Medulla oblongata (tissue), 1 donor: ENCODE data around the gene RPS19BP1.
A peak's percentile ranks its signal among the peaks of the same experiment; 100 is the strongest.

ENCODE experiments used
- DNase-seq: peaks from one replicate; pipeline ENCODE4 v3.0.0-alpha.2; 2015; ENCODE audit errors: extremely low spot score

RPS19BP1 gene

DNA sequence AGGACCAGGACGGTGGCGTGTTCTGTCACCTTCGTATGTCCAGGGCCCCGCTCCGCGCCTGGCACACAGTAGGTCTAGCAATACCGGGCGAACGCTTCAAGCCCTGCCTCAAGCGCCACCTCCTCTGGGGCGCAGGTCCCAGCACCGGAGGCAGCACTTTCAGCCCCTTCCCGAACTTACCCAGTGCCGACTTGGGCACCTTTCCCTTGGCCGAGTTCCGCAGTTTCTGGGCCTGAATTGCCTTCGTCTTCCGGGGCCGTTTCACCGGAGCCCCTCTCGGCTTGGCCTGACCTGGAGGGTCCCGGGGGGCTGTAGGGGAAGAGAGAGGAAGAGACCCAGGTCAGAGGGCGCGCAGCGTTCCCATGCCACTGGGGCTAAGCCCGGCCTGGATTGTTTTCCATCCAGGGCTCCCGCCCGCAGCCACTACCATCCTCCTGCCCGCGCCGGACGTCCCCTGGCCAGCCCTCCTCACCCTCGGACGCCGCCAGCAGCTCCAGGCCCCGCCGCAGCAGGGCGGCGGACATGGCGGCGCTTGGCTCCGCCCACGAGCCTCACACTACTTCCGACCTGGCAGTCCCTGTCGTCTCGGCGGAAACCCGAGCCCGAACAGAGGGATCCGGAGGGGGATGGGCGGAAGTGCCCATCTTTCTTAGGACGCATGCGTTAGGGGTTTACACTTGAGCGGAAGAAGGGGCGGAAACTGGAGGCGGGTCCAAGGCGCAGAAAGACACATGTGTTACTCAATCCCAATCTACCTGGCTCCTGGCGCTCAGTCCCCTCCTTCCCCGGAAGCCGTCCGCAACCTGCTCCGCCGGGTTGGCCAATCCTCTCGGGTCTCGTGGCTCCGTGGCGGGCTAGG, at the start of gene RPS19BP1:
Gene RPS19BP1, minus strand, starts transcription at position 534 of the 859 bp plus-strand sequence. Its CDS starts 10 bp downstream, at position 524.
- DNase-seq, result peak; percentile 99

GRCh38 chr22:39581303-39581702, 48.8 kb upstream of the RPS19BP1 start:
- no peak for DNase-seq

- DNase-seq, result no peak
Observed at GRCh38 chr22:39580795-39581194, 48.2 kb upstream of the RPS19BP1 start.

DNA sequence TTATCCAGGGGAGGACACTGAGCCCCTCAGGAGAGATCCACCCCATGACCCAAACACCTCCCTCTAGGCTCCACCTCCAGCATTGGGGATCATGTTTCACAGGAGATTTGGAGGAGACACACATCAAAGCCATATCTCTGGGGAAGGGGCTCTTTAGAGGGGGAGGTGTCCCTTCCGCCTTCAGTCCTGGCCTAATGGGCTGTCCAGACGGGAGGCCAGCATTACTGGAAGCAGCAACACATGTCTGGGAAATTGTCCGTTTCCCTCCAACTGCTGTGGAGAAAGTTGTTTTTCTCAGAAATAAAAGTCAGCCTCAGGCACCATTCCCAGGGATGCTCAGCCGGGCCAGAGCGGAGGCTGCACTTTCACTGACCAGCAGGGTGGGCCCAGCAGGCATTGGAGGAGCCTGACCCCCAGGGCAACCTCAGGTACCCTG, 47.5 kb upstream of the RPS19BP1 start:
- no peak for DNase-seq

- DNase-seq, result no peak
Observed at GRCh38 chr22:39577900-39578299, 45.4 kb upstream of the RPS19BP1 start.

GRCh38 chr22:39577366-39577765, 44.8 kb upstream of the RPS19BP1 start:
- no peak for DNase-seq

DNA sequence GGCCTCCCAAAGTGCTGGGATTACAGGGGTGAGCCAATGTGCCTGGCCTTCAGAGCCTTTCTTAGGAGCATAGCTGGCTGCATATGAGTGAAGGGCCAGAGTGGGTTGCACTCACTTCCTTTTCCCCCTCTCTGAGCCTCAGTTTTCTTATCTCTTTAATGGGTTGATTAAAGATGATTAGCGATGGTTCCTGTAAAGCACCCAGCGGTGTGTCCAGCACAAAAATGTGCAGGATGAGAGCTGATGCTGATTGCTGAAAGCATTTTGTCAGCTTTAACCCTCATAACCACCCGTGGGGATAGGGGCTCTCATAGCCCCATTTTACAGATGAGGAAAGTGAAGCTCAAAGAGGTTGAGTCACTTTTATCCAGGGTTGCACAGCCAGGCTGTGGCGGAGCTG, 43.5 kb upstream of the RPS19BP1 start:
- no peak for DNase-seq

DNA sequence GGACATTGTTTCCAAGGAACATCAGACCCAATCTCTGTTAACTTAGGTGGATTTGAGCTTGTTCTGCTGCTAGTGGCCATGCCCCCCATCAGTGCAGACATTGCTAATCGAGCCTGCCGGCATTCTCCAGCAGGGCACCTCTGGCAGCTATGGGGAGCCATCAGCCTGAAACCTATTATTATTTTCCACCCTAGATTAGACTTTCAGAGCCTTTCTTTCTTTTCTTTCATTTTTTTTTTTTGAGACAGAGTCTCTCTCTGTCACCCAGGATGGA, 42.9 kb upstream of the RPS19BP1 start:
- no peak for DNase-seq

- DNase-seq, result no peak
Observed at GRCh38 chr22:39574779-39575551, 42.4 kb upstream of the RPS19BP1 start.

- DNase-seq, result no peak
Observed at GRCh38 chr22:39571538-39571937, 39.0 kb upstream of the RPS19BP1 start.

DNA sequence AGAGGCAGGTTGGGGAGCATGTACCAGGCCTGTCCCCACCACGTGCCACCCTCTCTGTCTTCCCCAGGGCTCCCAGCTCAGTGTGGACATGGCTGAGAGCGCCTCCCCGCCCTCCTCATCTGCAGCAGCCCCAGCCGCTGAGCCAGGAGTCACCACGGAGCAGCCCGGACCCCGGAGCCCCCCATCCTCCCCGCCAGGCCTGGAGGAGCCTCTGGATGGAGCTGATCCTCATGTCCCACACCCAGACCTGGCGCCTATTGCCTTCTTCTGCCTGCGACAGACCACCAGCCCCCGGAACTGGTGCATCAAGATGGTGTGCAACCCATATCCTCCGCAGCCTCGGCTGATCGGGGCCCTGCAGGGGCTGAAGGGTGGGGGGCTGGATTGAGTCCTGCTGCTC, 38.1 kb upstream of the RPS19BP1 start, which contains the start of gene CACNA1I:
Gene CACNA1I, plus strand, starts transcription at position 89 of the 400 bp plus-strand sequence. Its CDS starts 0 bp downstream, at position 89.
- no peak for DNase-seq

DNA sequence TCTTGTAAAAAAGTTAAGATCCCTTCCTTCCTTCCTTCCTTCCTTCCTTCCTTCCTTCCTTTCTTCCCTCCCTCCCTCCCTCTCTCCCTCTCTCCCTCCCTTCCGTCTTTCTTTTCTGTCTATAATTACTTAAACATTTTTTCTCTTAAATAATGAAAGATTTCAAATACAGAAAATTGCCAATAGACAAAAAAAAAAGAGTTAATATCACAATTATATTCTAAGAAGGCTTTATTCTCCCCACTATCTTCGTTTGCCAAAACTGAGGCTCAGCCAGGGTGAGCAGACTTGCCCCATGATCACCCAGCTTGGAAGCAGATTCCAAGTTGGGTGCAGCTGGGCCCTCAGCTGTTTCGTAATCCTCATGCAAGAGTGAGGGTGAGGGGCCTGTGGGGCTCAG, 37.7 kb upstream of the RPS19BP1 start:
- no peak for DNase-seq

DNA sequence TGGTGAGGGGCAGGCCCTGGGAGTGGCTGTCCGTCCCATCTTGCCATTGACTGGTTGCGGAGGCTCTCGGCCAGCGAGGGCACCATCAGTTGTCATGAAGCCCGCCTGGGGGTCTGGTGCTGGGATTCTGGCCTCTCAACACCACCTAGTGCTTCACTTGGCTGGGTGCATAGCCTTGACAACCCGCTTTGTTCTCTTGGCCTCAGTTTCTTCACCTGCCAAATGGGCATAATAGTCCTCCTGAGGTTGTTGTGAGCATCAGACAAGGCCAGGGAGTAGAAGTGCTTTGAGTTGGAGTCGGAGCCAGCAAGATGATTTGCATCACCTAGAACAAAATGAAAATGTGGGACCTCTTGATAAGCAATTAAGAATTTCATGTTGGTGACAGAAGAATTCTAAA, 36.5 kb upstream of the RPS19BP1 start:
- DNase-seq, result no peak

GRCh38 chr22:39568278-39568981, 35.9 kb upstream of the RPS19BP1 start:
- DNase-seq, result no peak

- no peak for DNase-seq
Observed at GRCh38 chr22:39567135-39567946, 34.8 kb upstream of the RPS19BP1 start.

GRCh38 chr22:39565414-39565944, 32.9 kb upstream of the RPS19BP1 start:
- DNase-seq, result no peak

DNA sequence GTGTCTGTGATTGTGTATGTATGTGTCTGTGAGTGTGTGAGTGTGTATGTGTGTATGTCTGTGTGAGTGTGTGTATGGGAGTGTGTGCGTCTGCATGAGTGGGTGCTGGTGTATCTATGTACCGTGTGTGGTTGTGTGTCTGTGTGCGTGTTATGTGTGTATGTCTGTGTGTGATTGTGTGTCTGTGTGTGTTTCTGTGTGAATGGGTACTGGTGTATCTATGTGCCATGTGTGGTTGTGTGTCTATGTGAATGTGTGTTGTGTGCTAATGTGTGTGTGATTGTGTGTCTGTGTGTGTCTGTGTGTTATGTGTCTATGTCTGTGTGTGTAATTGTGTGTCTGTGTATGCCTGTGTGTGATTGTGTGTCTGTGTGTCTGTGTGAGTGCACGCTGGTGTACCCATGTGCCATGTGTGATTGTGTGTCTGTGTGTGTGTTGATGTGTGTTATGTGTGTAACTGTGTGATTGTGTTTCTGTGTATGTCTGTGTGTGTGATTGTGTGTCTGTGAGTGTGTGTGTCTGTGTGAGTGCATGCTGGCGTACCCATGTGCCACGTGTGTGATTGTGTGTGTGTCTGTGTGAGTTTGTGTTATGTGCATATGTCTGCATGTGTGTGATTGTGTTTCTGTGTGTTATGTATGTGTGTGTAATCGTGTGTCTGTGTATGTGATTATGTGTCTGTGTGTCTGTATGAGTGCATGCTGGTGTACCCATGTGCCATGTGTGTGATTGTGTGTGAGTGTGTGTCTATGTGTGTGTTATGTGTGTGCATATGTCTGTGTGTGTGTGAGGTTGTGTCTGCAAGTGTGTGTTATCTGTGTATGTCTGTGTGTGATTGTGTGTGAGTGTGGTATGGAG, 31.3 kb upstream of the RPS19BP1 start:
- no peak for DNase-seq

DNA sequence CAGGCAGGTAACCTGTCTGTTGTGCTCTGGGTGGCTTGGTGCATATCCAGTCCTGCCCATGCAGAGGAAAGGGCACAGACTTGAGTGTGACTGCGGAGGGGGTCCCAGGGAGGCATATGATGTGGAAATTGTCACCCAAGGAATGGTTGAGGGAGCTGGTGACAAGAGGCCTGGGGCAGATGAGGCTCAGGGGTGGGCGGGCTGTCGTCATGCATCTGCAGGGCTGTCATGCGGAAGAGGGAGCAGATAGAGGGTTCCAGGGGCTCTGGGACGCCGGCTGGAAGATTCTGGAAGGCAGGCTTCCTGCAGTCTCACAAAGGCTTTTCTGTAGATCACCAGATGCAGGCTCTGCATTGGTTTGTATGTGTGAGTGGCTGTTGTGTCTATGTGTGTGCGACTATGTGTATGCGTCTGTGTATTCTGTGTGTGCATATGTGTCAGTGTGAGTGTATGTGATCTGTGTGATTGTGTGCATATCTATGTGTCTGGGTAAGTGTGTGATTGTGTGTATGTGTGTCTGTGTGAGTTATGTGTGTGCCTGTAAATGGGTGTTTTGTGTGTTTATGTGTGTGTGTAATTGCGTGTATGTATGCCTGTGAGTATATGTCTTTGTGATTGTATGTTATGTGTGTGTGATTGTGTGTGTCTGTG, 30.4 kb upstream of the RPS19BP1 start:
- DNase-seq, result no peak

DNA sequence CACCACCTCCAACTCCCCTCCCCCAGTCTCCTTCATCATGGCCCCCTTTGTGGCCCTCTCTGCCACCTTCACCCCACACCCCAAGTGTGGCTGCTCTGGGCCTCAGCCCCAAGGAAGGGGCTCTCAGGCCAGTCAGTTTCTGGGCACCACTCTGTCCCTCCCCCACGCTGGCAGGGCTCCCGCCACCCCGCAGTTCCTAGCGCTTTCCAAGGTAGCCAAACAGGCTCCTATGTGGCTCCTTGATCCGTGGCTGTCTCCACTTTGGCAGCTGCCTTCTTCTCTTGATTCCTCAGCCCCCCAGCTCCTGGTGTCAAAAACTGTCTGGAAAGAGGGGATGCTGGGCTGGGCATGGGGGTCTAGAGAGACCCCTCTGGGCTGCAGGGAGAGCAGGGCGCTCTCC, 27.6 kb upstream of the RPS19BP1 start:
- no peak for DNase-seq
